HG02642 (cell line): ENCODE data around the gene EPN3.

Experiments
- ATAC-seq: cut with Tn5 transposase; IDR thresholded peaks from one replicate; pipeline ENCODE4 v1.9.1; 2021; ENCODE audit warnings: mild to moderate bottlenecking; ENCODE audit not compliant: unreplicated experiment, poor library complexity

Gene EPN3

GRCh38 chr17:50562242-50563091, 29.9 kb downstream of the EPN3 start:
- ATAC-seq: no peak

- no peak for ATAC-seq
Measured at GRCh38 chr17:50563092-50563511, 30.6 kb downstream of the EPN3 start.

- ATAC-seq: no peak
Measured at GRCh38 chr17:50564916-50565315, 32.4 kb downstream of the EPN3 start.

- no peak for ATAC-seq
Measured at GRCh38 chr17:50565402-50566350, 33.1 kb downstream of the EPN3 start.

GRCh38 chr17:50566886-50567285, 34.4 kb downstream of the EPN3 start:
- no peak for ATAC-seq

GRCh38 chr17:50568659-50569058, 36.1 kb downstream of the EPN3 start:
- ATAC-seq: no peak

GRCh38 chr17:50569592-50569991, 37.1 kb downstream of the EPN3 start:
- ATAC-seq: no peak

- no peak for ATAC-seq
Measured at GRCh38 chr17:50570032-50570431, 37.5 kb downstream of the EPN3 start.

GRCh38 chr17:50570528-50570927, 38.0 kb downstream of the EPN3 start:
- no peak for ATAC-seq

GRCh38 chr17:50571681-50572080, 39.1 kb downstream of the EPN3 start:
- no peak for ATAC-seq

- ATAC-seq: no peak
Measured at GRCh38 chr17:50572541-50572940, 40.0 kb downstream of the EPN3 start.

- ATAC-seq: no peak
Measured at GRCh38 chr17:50573866-50574611, 41.5 kb downstream of the EPN3 start.

- no peak for ATAC-seq
Measured at GRCh38 chr17:50575581-50576210, 43.2 kb downstream of the EPN3 start.

- ATAC-seq: no peak
Measured at GRCh38 chr17:50576864-50577263, 44.3 kb downstream of the EPN3 start.

- no peak for ATAC-seq
Measured at GRCh38 chr17:50577451-50577954, 45.0 kb downstream of the EPN3 start.

GRCh38 chr17:50578173-50578572, 45.6 kb downstream of the EPN3 start:
- ATAC-seq: no peak

- no peak for ATAC-seq
Measured at GRCh38 chr17:50579399-50579798, 46.9 kb downstream of the EPN3 start.

- no peak for ATAC-seq
Measured at GRCh38 chr17:50580646-50581045, 48.1 kb downstream of the EPN3 start.

- ATAC-seq: no peak
Measured at GRCh38 chr17:50581316-50581715, 48.8 kb downstream of the EPN3 start.

- ATAC-seq: no peak
Measured at GRCh38 chr17:50582741-50583140, 50.2 kb downstream of the EPN3 start.
